Hepatocyte (in vitro differentiated cells): ENCODE results near the gene EIF4H. TPM values are rescaled to one million over a fixed set of nuclear protein-coding genes. Genes with fewer than 3 reads are reported as not detected.

Experiments
- DNase-seq: peaks from one replicate; pipeline ENCODE4 v3.0.0-alpha.2; 2016; ENCODE audit warnings: low spot score
- H2AFZ ChIP-seq: fragments of 200-600 bp; sonication (generic); 2 replicates; pipeline ENCODE4 v1.6.0; 2016; ENCODE audit warnings: antibody characterized with exemption, mild to moderate bottlenecking
- H3K27ac ChIP-seq: fragments of 200-600 bp; sonication (generic); 2 replicates; pipeline ENCODE4 v1.5.1; 2016; ENCODE audit warnings: mild to moderate bottlenecking
- H3K27me3 ChIP-seq: fragments of 200-600 bp; sonication (generic); 2 replicates; pipeline ENCODE4 v1.6.1; 2016
- H3K36me3 ChIP-seq: fragments of 200-600 bp; sonication (generic); replicated peaks from 2 replicates; pipeline ENCODE4 v1.5.1; 2016; ENCODE audit warnings: low read depth; ENCODE audit not compliant: insufficient read depth
- H3K4me1 ChIP-seq: fragments of 200-600 bp; sonication (generic); 2 replicates; pipeline ENCODE4 v1.5.1; 2016; ENCODE audit warnings: mild to moderate bottlenecking, moderate library complexity; ENCODE audit not compliant: insufficient read depth
- H3K4me2 ChIP-seq: fragments of 200-600 bp; sonication (generic); 2 replicates; pipeline ENCODE4 v1.6.0; 2016
- H3K4me3 ChIP-seq: fragments of 200-600 bp; sonication (generic); 2 replicates; pipeline ENCODE4 v1.5.1; 2016; ENCODE audit warnings: mild to moderate bottlenecking
- H3K79me2 ChIP-seq: fragments of 200-600 bp; sonication (generic); 2 replicates; pipeline ENCODE4 v1.6.0; 2017; ENCODE audit warnings: mild to moderate bottlenecking
- H3K9me2 ChIP-seq: fragments of 200-600 bp; sonication (generic); replicated peaks from 2 replicates; pipeline ENCODE4 v1.6.0; 2017; ENCODE audit warnings: mild to moderate bottlenecking; ENCODE audit not compliant: insufficient read depth
- H3K9me3 ChIP-seq: fragments of 200-600 bp; sonication (generic); 2 replicates; pipeline ENCODE4 v1.5.1; 2016; ENCODE audit warnings: low read depth, mild to moderate bottlenecking
- H4K20me1 ChIP-seq: fragments of 200-600 bp; sonication (generic); 2 replicates; pipeline ENCODE4 v1.6.0; 2016; ENCODE audit warnings: mild to moderate bottlenecking; ENCODE audit not compliant: insufficient read depth, poor library complexity, severe bottlenecking
- EZH2 ChIP-seq: fragments of 200-600 bp; sonication (generic); IDR thresholded peaks from 2 replicates; pipeline ENCODE4 v1.6.1; 2016; ENCODE audit warnings: antibody characterized with exemption, mild to moderate bottlenecking, borderline replicate concordance
- EZH2phosphoT487 ChIP-seq: fragments of 200-600 bp; sonication (generic); IDR thresholded peaks from one replicate; pipeline ENCODE4 v1.6.1; 2018; ENCODE audit warnings: antibody characterized with exemption, mild to moderate bottlenecking, low read depth, moderate library complexity; ENCODE audit not compliant: unreplicated experiment, severe bottlenecking
- WGBS: methylation state at CpG from one replicate; pipeline ENCODE4 v1.1.6; 2016; ENCODE audit warnings: low lambda C conversion rate; ENCODE audit errors: missing lambda C conversion rate; 5-methylcytosine and 5-hydroxymethylcytosine counted together
- polyA plus RNA-seq: library from polyadenylated mRNA; unstranded; fragments of >200 nt; fragmentation: Nextera tagmentation; extraction: Ambion mirVana; gene quantifications from 2 replicates; pipeline ENCODE4 v1.2.1, GENCODE V29; 2016
- total RNA-seq: library from RNA; depleted of rRNA; stranded (reverse); fragments of >200 nt; gene quantifications from 2 replicates; pipeline ENCODE4 v1.2.3, GENCODE V29; 2014
- TF ChIP-seq, protein P1 (sequence below): fragments of 200-600 bp; sonication (generic); IDR thresholded peaks from 2 replicates; pipeline ENCODE4 v1.5.1; 2016; ENCODE audit warnings: antibody characterized with exemption, mild to moderate bottlenecking; ENCODE audit not compliant: poor library complexity

Gene EIF4H
- total and polyA plus RNA-seq, 2 experiments from 2014 or later, result 178 to 217 TPM

GRCh38 chr7:74174606-74175082, 488 bp downstream of the EIF4H start:
- no peaks in the 10 kb centered on the region for H3K36me3 ChIP-seq
- H3K4me1 ChIP-seq, result peaks cover 35% of the 10 kb centered on the region
- peaks cover 47% of the 10 kb centered on the region for H4K20me1 ChIP-seq
- no peaks in the 10 kb centered on the region for H3K9me3 ChIP-seq
- no peaks in the 10 kb centered on the region for H3K9me2 ChIP-seq
- DNase-seq, result peak; percentile 70
- TF ChIP-seq EZH2phosphoT487 (no peak), EZH2 (no peak)
- TF ChIP-seq, protein P1, sequence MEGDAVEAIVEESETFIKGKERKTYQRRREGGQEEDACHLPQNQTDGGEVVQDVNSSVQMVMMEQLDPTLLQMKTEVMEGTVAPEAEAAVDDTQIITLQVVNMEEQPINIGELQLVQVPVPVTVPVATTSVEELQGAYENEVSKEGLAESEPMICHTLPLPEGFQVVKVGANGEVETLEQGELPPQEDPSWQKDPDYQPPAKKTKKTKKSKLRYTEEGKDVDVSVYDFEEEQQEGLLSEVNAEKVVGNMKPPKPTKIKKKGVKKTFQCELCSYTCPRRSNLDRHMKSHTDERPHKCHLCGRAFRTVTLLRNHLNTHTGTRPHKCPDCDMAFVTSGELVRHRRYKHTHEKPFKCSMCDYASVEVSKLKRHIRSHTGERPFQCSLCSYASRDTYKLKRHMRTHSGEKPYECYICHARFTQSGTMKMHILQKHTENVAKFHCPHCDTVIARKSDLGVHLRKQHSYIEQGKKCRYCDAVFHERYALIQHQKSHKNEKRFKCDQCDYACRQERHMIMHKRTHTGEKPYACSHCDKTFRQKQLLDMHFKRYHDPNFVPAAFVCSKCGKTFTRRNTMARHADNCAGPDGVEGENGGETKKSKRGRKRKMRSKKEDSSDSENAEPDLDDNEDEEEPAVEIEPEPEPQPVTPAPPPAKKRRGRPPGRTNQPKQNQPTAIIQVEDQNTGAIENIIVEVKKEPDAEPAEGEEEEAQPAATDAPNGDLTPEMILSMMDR, result no peak
- 1% methylated on average over 31 of the region's 43 CpGs for WGBS
- H2AFZ ChIP-seq, result no peak overlapping the region
- H3K27me3 ChIP-seq, result no peaks in the 10 kb centered on the region
- H3K4me3 ChIP-seq, result peak overlapping the region; percentile 61
- H3K4me2 ChIP-seq, result peak overlapping the region; percentile 80
- H3K79me2 ChIP-seq, result peaks cover 57% of the 10 kb centered on the region
- peak overlapping the region; percentile 97 for H3K27ac ChIP-seq

GRCh38 chr7:74175340-74175739, 1.2 kb downstream of the EIF4H start:
- DNase-seq, result no peak
- no peaks in the 10 kb centered on the region for H3K27me3 ChIP-seq
- peaks cover 54% of the 10 kb centered on the region for H4K20me1 ChIP-seq
- H2AFZ ChIP-seq, result no peak overlapping the region
- peaks cover 64% of the 10 kb centered on the region for H3K79me2 ChIP-seq
- H3K36me3 ChIP-seq, result no peaks in the 10 kb centered on the region
- peak overlapping the region; percentile 80 for H3K4me2 ChIP-seq
- peaks cover 35% of the 10 kb centered on the region for H3K4me1 ChIP-seq
- no peak for TF ChIP-seq EZH2phosphoT487
- TF ChIP-seq EZH2, result no peak
- TF ChIP-seq, protein P1, result no peak
- H3K27ac ChIP-seq, result peak overlapping the region; percentile 97
- H3K9me2 ChIP-seq, result no peaks in the 10 kb centered on the region
- peak overlapping the region; percentile 61 for H3K4me3 ChIP-seq
- 25% methylated on average over 6 of the region's 6 CpGs for WGBS
- no peaks in the 10 kb centered on the region for H3K9me3 ChIP-seq

- Histone ChIP-seq H3K27ac (no peak overlapping the region), H2AFZ (no peak overlapping the region), H3K79me2 (peaks cover 76% of the 10 kb centered on the region), H3K4me3 (no peak overlapping the region), H3K36me3 (no peaks in the 10 kb centered on the region), H3K4me1 (peaks cover 47% of the 10 kb centered on the region), H3K27me3 (no peaks in the 10 kb centered on the region), H3K4me2 (peak overlapping the region; percentile 80), H4K20me1 (peaks cover 67% of the 10 kb centered on the region), H3K9me2 (no peaks in the 10 kb centered on the region), H3K9me3 (no peaks in the 10 kb centered on the region)
- TF ChIP-seq, protein P1, result no peak
- TF ChIP-seq EZH2 (no peak), EZH2phosphoT487 (no peak)
- DNase-seq, result no peak
- WGBS, result 83% methylated on average over 3 of the region's 3 CpGs
Measured at GRCh38 chr7:74176555-74176954, 2.4 kb downstream of the EIF4H start.

- H3K4me2 ChIP-seq, result peak overlapping the region; percentile 80
- peaks cover 54% of the 10 kb centered on the region for H3K4me1 ChIP-seq
- H3K9me2 ChIP-seq, result no peaks in the 10 kb centered on the region
- no peaks in the 10 kb centered on the region for H3K36me3 ChIP-seq
- WGBS, result 60% methylated on average over 9 of the region's 9 CpGs
- no peak overlapping the region for H3K4me3 ChIP-seq
- no peak overlapping the region for H2AFZ ChIP-seq
- TF ChIP-seq, protein P1, result no peak
- TF ChIP-seq EZH2, result no peak
- TF ChIP-seq EZH2phosphoT487, result no peak
- H3K9me3 ChIP-seq, result no peaks in the 10 kb centered on the region
- H3K27ac ChIP-seq, result peak overlapping the region; percentile 19
- H4K20me1 ChIP-seq, result peaks cover 87% of the 10 kb centered on the region
- H3K27me3 ChIP-seq, result no peaks in the 10 kb centered on the region
- peaks cover 94% of the 10 kb centered on the region for H3K79me2 ChIP-seq
- DNase-seq, result no peak
Measured at GRCh38 chr7:74178632-74179031, 4.5 kb downstream of the EIF4H start.
